Vagina (tissue), 2 donors: ENCODE data around the gene SPATA6L.

Source experiments
- CTCF ChIP-seq, 3 experiments: fragments of 450-650 bp in 2 of 3; fragments of 200-600 bp in 1 of 3; sonication (generic) in 1 of 3; IDR thresholded peaks; one replicate each; pipeline ENCODE4 v1.5.1; 2017 to 2019; ENCODE audit warnings: antibody characterized with exemption in 3 of 3, mild to moderate bottlenecking in 2 of 3, moderate library complexity in 2 of 3
- POLR2AphosphoS5 ChIP-seq, 2 donors: sonication (generic); formaldehyde crosslinking; IDR thresholded peaks; one replicate each; pipeline ENCODE4 v1.9.0; 2017; ENCODE audit warnings: antibody characterized with exemption in 2 of 2, mild to moderate bottlenecking in 2 of 2, low read depth in 1 of 2; ENCODE audit not compliant: insufficient read depth in 1 of 2

DNA sequence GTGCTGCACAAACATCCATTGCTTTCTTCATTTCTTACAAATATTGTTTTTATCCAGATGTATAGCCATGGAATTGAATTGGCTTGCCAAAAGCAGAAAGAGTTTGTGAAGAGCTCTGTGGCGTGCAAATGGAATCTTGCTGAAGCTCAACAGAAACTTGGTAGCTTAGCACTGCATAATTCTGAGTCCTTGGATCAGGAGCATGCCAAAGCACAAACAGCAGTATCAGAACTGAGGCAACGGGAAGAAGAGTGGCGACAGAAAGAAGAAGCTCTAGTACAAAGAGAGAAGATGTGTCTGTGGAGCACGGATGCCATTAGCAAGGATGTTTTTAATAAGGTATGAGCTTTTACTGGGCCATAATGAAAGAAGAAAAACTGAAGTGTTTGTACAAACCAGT lies 18.5 kb upstream of the SPATA6L start:
- TF ChIP-seq CTCF (IDR thresholded peaks at IDR 0.05) (no peak), POLR2AphosphoS5 (IDR thresholded peaks at IDR 0.05; ENCODE audit: insufficient read depth in 1 of 2, low read depth in 1 of 2) (no peak)
